PC-9 (cell line): Measurements from ENCODE around the gene FZD8. TPM values are rescaled to one million over a fixed set of nuclear protein-coding genes. Genes with fewer than 3 reads are reported as not detected.
"Not testable (repeated sequence)": the region's sequence is repeated elsewhere in the genome, so short reads cannot be mapped to it uniquely, and the experiment has no call there.

Experiments
- Bru-seq: library from RNA; stranded (reverse); fragments of 400-500 nt; gene quantifications from one replicate; lab custom pipeline; 2021; lab: Mats Ljungman, UMichigan
- BruChase-seq, 2 experiments: library from RNA; stranded (reverse); fragments of 400-500 nt; gene quantifications; one replicate each; lab custom pipeline; 2021; lab: Mats Ljungman, UMichigan
- BruUV-seq: library from RNA; stranded (reverse); fragments of 400-500 nt; replicated peaks from 2 replicates; lab custom pipeline; 2021; lab: Mats Ljungman, UMichigan
- CTCF ChIA-PET: fragments of 300-600 bp; sonication (Branson Sonifier 250); formaldehyde crosslinking; loops from one replicate; lab custom pipeline; 2022; ENCODE audit warnings: antibody characterized with exemption; lab: Charles Lee
- POLR2A ChIA-PET: fragments of 300-600 bp; sonication (Branson Sonifier 250); formaldehyde crosslinking; loops from one replicate; lab custom pipeline; 2022; ENCODE audit warnings: antibody characterized with exemption; ENCODE audit not compliant: unreplicated experiment; lab: Charles Lee
- DNase-seq, 2 experiments: peaks; one replicate each; pipeline versions ENCODE4 v3.0.0 to v3.0.0-alpha.2; 2015 to 2022; ENCODE audit warnings: mixed read lengths in 1 of 2
- H2AFZ ChIP-seq: fragments of 200-600 bp; sonication (generic); 2 replicates; pipeline ENCODE4 v1.8.1; 2017; ENCODE audit warnings: antibody characterized with exemption
- H3F3A ChIP-seq: fragments of 200-600 bp; sonication (generic); 2 replicates; pipeline ENCODE4 v1.8.1; 2017; ENCODE audit warnings: antibody characterized with exemption, mild to moderate bottlenecking, low read depth; ENCODE audit not compliant: insufficient read depth
- H3K27ac ChIP-seq: fragments of 200-600 bp; sonication (generic); 2 replicates; pipeline ENCODE4 v1.6.1; 2016; ENCODE audit warnings: mixed run types
- H3K27me3 ChIP-seq: fragments of 200-600 bp; sonication (generic); 2 replicates; pipeline ENCODE4 v1.6.1; 2016; ENCODE audit warnings: low read depth, mixed run types; ENCODE audit not compliant: insufficient read depth
- H3K36me3 ChIP-seq: fragments of 200-600 bp; sonication (generic); 2 replicates; pipeline ENCODE4 v1.6.1; 2016; ENCODE audit warnings: low read depth, mixed run types
- H3K4me1 ChIP-seq: fragments of 200-600 bp; sonication (generic); replicated peaks from 2 replicates; pipeline ENCODE4 v1.6.1; 2016; ENCODE audit warnings: mixed run types; ENCODE audit not compliant: insufficient read depth
- H3K4me2 ChIP-seq: fragments of 200-600 bp; sonication (generic); 2 replicates; pipeline ENCODE4 v1.6.1; 2017; ENCODE audit warnings: mixed run types
- H3K4me3 ChIP-seq: fragments of 200-600 bp; sonication (generic); 2 replicates; pipeline ENCODE4 v1.6.1; 2016; ENCODE audit warnings: mixed run types
- H3K79me2 ChIP-seq: fragments of 200-600 bp; sonication (generic); 2 replicates; pipeline ENCODE4 v1.6.1; 2017; ENCODE audit warnings: low read depth, mixed run types
- H3K9me2 ChIP-seq: fragments of 200-600 bp; sonication (generic); 2 replicates; pipeline ENCODE4 v1.8.1; 2017; ENCODE audit warnings: mild to moderate bottlenecking; ENCODE audit not compliant: insufficient read depth
- H3K9me3 ChIP-seq: fragments of 200-600 bp; sonication (generic); 2 replicates; pipeline ENCODE4 v1.8.1; 2016; ENCODE audit warnings: low read depth; ENCODE audit not compliant: insufficient read depth
- H4K20me1 ChIP-seq: fragments of 200-600 bp; sonication (generic); 2 replicates; pipeline ENCODE4 v1.8.1; 2017; ENCODE audit not compliant: insufficient read depth
- EZH2 ChIP-seq: fragments of 200-600 bp; sonication (generic); IDR thresholded peaks from 2 replicates; pipeline ENCODE4 v1.8.0; 2017; ENCODE audit warnings: antibody characterized with exemption, low read depth
- intact Hi-C: fragments of 100-400 bp; cut with micrococcal nuclease; formaldehyde crosslinking; loops from one replicate; pipeline ENCODE4 v1.10.0; 2022; ENCODE audit not compliant: unreplicated experiment
- long read RNA-seq: library from polyadenylated mRNA; stranded (forward); transcript quantifications from one replicate; pipeline ENCODE4 v2.0.0, GENCODE V29; 2022
- total RNA-seq: library from RNA; stranded (reverse); gene quantifications from 2 replicates; pipeline ENCODE4 v1.2.3, GENCODE V29; 2021
- TF ChIP-seq, protein P1 (sequence below): fragments of 200-600 bp; sonication (generic); conservative IDR thresholded peaks from 2 replicates; pipeline ENCODE4 v1.6.1; 2017; ENCODE audit warnings: mixed run types, antibody characterized with exemption, mild to moderate bottlenecking, moderate library complexity

FZD8 gene, protein sequence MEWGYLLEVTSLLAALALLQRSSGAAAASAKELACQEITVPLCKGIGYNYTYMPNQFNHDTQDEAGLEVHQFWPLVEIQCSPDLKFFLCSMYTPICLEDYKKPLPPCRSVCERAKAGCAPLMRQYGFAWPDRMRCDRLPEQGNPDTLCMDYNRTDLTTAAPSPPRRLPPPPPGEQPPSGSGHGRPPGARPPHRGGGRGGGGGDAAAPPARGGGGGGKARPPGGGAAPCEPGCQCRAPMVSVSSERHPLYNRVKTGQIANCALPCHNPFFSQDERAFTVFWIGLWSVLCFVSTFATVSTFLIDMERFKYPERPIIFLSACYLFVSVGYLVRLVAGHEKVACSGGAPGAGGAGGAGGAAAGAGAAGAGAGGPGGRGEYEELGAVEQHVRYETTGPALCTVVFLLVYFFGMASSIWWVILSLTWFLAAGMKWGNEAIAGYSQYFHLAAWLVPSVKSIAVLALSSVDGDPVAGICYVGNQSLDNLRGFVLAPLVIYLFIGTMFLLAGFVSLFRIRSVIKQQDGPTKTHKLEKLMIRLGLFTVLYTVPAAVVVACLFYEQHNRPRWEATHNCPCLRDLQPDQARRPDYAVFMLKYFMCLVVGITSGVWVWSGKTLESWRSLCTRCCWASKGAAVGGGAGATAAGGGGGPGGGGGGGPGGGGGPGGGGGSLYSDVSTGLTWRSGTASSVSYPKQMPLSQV
- total RNA-seq = not detected in 2 replicates
- percentile 11 among the genes with signal in this experiment for Bru-seq, nascent RNA
- percentile 15 among the genes with signal in this experiment for BruChase-seq, experiment 1, labeled RNA remaining after a 2-hour chase
- not detected for BruChase-seq, experiment 2, labeled RNA remaining after a 6-hour chase
- long read RNA-seq = 0 reads

GRCh38 chr10:35642035-35642792, at the start of gene FZD8:
Gene FZD8 (minus strand): TSS chr10:35642296. CDS start chr10:35641429, 867 bp downstream.
- peak in 1 of 2 experiments; percentile 65 for DNase-seq
- no peak within 1 kb of the TSS for H3K4me2 ChIP-seq
- CTCF ChIA-PET = no interaction called here
- H3K4me3 ChIP-seq = no peak within 1 kb of the TSS
- POLR2A ChIA-PET = no interaction called here
- no peak within 1 kb of the TSS for H2AFZ ChIP-seq
- no TSS peak for BruUV-seq
- H3F3A ChIP-seq = no peaks in the 10 kb centered on the region
- no peaks in the 10 kb centered on the region for H3K9me3 ChIP-seq
- no peak for TF ChIP-seq EZH2
- TF ChIP-seq, protein P1, sequence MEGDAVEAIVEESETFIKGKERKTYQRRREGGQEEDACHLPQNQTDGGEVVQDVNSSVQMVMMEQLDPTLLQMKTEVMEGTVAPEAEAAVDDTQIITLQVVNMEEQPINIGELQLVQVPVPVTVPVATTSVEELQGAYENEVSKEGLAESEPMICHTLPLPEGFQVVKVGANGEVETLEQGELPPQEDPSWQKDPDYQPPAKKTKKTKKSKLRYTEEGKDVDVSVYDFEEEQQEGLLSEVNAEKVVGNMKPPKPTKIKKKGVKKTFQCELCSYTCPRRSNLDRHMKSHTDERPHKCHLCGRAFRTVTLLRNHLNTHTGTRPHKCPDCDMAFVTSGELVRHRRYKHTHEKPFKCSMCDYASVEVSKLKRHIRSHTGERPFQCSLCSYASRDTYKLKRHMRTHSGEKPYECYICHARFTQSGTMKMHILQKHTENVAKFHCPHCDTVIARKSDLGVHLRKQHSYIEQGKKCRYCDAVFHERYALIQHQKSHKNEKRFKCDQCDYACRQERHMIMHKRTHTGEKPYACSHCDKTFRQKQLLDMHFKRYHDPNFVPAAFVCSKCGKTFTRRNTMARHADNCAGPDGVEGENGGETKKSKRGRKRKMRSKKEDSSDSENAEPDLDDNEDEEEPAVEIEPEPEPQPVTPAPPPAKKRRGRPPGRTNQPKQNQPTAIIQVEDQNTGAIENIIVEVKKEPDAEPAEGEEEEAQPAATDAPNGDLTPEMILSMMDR = no peak
- intact Hi-C loops = no loop called here
- H3K9me2 ChIP-seq = no peaks in the 10 kb centered on the region
- H3K4me1 ChIP-seq = no peaks in the 10 kb centered on the region
- H3K27me3 ChIP-seq = peaks cover 20% of the 10 kb centered on the region
- no peaks in the 10 kb centered on the region for H4K20me1 ChIP-seq
- no peak within 1 kb of the TSS for H3K27ac ChIP-seq
- H3K79me2 ChIP-seq = no peaks in the 10 kb centered on the region
- no peaks in the 10 kb centered on the region for H3K36me3 ChIP-seq

- H3K4me1 ChIP-seq = no peaks in the 10 kb centered on the region
- DNase-seq = no peak
- BruUV-seq = no TSS peak
- no peaks in the 10 kb centered on the region for H3K36me3 ChIP-seq
- no peak overlapping the region for H2AFZ ChIP-seq
- H3K4me2 ChIP-seq = no peak overlapping the region
- peaks cover 73% of the 10 kb centered on the region for H3K27me3 ChIP-seq
- H3K9me2 ChIP-seq = no peaks in the 10 kb centered on the region
- ChIA-PET POLR2A (no interaction called here), CTCF (no interaction called here)
- intact Hi-C loops = no loop called here
- no peak overlapping the region for H3K4me3 ChIP-seq
- no peaks in the 10 kb centered on the region for H3K9me3 ChIP-seq
- H3F3A ChIP-seq = no peaks in the 10 kb centered on the region
- H4K20me1 ChIP-seq = no peaks in the 10 kb centered on the region
- no peak overlapping the region for H3K27ac ChIP-seq
- H3K79me2 ChIP-seq = no peaks in the 10 kb centered on the region
- TF ChIP-seq, protein P1 = no peak
Observed at GRCh38 chr10:35691522-35692236, 49.6 kb upstream of the FZD8 start.

GRCh38 chr10:35690534-35690933, 48.4 kb upstream of the FZD8 start:
- intact Hi-C loops = no loop called here
- Histone ChIP-seq H3K9me2 (no peaks in the 10 kb centered on the region), H3K36me3 (no peaks in the 10 kb centered on the region), H3K4me1 (no peaks in the 10 kb centered on the region), H3K79me2 (no peaks in the 10 kb centered on the region), H3K4me2 (no peak overlapping the region), H2AFZ (no peak overlapping the region), H3K4me3 (no peak overlapping the region), H3K27me3 (peaks cover 69% of the 10 kb centered on the region), H3K9me3 (no peaks in the 10 kb centered on the region), H3K27ac (no peak overlapping the region), H4K20me1 (no peaks in the 10 kb centered on the region), H3F3A (no peaks in the 10 kb centered on the region)
- TF ChIP-seq, protein P1 = no peak
- no peak for TF ChIP-seq EZH2
- POLR2A ChIA-PET = no interaction called here
- no peak for DNase-seq
- no TSS peak for BruUV-seq
- CTCF ChIA-PET = no interaction called here

- H3K9me3 ChIP-seq, H3F3A ChIP-seq, H3K4me2 ChIP-seq, CTCF ChIA-PET, POLR2A ChIA-PET, H3K27ac ChIP-seq, H3K9me2 ChIP-seq, H3K36me3 ChIP-seq, H2AFZ ChIP-seq, H3K4me3 ChIP-seq, H4K20me1 ChIP-seq, H3K4me1 ChIP-seq, intact Hi-C loops, DNase-seq, BruUV-seq, H3K79me2 ChIP-seq: not testable (repeated sequence)
- H3K27me3 ChIP-seq = peaks cover 38% of the 10 kb centered on the region
Observed at GRCh38 chr10:35685858-35686257, 43.8 kb upstream of the FZD8 start.
